Gastroesophageal sphincter (tissue), 4 donors: Measurements from ENCODE around the gene SYCP2L. TPM values are rescaled to one million over a fixed set of nuclear protein-coding genes. Genes with fewer than 3 reads are reported as not detected.

ENCODE experiments used
- ATAC-seq: fragments of 150-250 bp; one replicate; pipeline ENCODE4 v1.9.1; 2016; ENCODE audit warnings: mild to moderate bottlenecking, moderate library complexity
- H3K27ac ChIP-seq, 4 donors: fragments of 200-600 bp; sonication (generic) in 3 of 4; 1 replicate in 3 of 4; 2 replicates in 1 of 4; pipeline ENCODE4 v1.5.1; 2016 to 2019
- H3K27me3 ChIP-seq: fragments of 200-600 bp; sonication (generic); one replicate; pipeline ENCODE4 v1.5.1; 2019
- H3K36me3 ChIP-seq, 2 donors: fragments of 200-600 bp; sonication (generic); one replicate each; pipeline ENCODE4 v1.5.1; 2019; ENCODE audit warnings: control low read depth in 1 of 2
- H3K4me1 ChIP-seq, 3 donors: fragments of 200-600 bp; sonication (generic); 1 replicate in 2 of 3; 2 replicates in 1 of 3; pipeline ENCODE4 v1.5.1; 2016 to 2019; ENCODE audit warnings: control low read depth in 2 of 3
- H3K4me3 ChIP-seq, 2 donors: fragments of 200-600 bp; sonication (generic); one replicate each; pipeline ENCODE4 v1.5.1; 2019; ENCODE audit warnings: mild to moderate bottlenecking in 1 of 2, moderate library complexity in 1 of 2
- H3K9me3 ChIP-seq, 3 donors: fragments of 200-600 bp; sonication (generic); one replicate each; pipeline ENCODE4 v1.5.1; 2017 to 2019; ENCODE audit warnings: control low read depth in 2 of 3
- EP300 ChIP-seq: sonication (generic); formaldehyde crosslinking; IDR thresholded peaks from one replicate; pipeline ENCODE4 v1.6.1; 2017; ENCODE audit warnings: antibody characterized with exemption, mild to moderate bottlenecking
- POLR2A ChIP-seq, 2 donors: fragments of 450-650 bp; IDR thresholded peaks; one replicate each; pipeline ENCODE4 v1.6.1; 2017; ENCODE audit warnings: antibody characterized with exemption in 2 of 2, mild to moderate bottlenecking in 2 of 2, moderate library complexity in 1 of 2
- POLR2AphosphoS5 ChIP-seq: sonication (generic); formaldehyde crosslinking; IDR thresholded peaks from one replicate; pipeline ENCODE4 v1.6.1; 2017; ENCODE audit warnings: antibody characterized with exemption
- WGBS, 2 donors: methylation state at CpG; one replicate each; pipeline ENCODE4 v1.1.5; 2018; ENCODE audit warnings: low coverage in 1 of 2; 5-methylcytosine and 5-hydroxymethylcytosine counted together
- total RNA-seq, 4 donors: library from RNA; depleted of rRNA; stranded (reverse); fragments of >200 nt; gene quantifications; one replicate each; pipeline ENCODE4 v1.1.0, GENCODE V29; 2016
- TF ChIP-seq, protein P1 (sequence below), 4 experiments: fragments of 200-600 bp in 2 of 4; fragments of 450-650 bp in 2 of 4; sonication (generic) in 1 of 4; IDR thresholded peaks; one replicate each; pipeline ENCODE4 v1.5.1; 2017 to 2019; ENCODE audit warnings: antibody characterized with exemption in 4 of 4, mild to moderate bottlenecking in 2 of 4, moderate library complexity in 2 of 4

Gene SYCP2L
- total RNA-seq, result 1 to 10 TPM in 2 of 4 donors, under 1 TPM in 2; 0.40 to 5.7 (median 1.6) TPM

- no peak within 1 kb of the TSS for H3K27ac ChIP-seq
- 0 to 29% methylated on average over 3 to 25 of the region's 58 CpGs for WGBS, 2 donors
- H3K36me3 ChIP-seq, result no peaks in the 10 kb centered on the region
- peaks cover 0 to 30% (median 4%) of the 10 kb centered on the region in 3 donors for H3K4me1 ChIP-seq
- TF ChIP-seq POLR2A (IDR thresholded peaks at IDR 0.05) (no peak), POLR2AphosphoS5 (no peak)
- TF ChIP-seq, protein P1, sequence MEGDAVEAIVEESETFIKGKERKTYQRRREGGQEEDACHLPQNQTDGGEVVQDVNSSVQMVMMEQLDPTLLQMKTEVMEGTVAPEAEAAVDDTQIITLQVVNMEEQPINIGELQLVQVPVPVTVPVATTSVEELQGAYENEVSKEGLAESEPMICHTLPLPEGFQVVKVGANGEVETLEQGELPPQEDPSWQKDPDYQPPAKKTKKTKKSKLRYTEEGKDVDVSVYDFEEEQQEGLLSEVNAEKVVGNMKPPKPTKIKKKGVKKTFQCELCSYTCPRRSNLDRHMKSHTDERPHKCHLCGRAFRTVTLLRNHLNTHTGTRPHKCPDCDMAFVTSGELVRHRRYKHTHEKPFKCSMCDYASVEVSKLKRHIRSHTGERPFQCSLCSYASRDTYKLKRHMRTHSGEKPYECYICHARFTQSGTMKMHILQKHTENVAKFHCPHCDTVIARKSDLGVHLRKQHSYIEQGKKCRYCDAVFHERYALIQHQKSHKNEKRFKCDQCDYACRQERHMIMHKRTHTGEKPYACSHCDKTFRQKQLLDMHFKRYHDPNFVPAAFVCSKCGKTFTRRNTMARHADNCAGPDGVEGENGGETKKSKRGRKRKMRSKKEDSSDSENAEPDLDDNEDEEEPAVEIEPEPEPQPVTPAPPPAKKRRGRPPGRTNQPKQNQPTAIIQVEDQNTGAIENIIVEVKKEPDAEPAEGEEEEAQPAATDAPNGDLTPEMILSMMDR (IDR thresholded peaks at IDR 0.05), result peak in 1 of 4 experiments; percentile 26
- H3K9me3 ChIP-seq, result peaks cover 0 to 13% (median 0%) of the 10 kb centered on the region in 3 donors
- peaks cover 69% of the 10 kb centered on the region for H3K27me3 ChIP-seq
- peak within 1 kb of the TSS in 1 of 2 donors; percentile 45 for H3K4me3 ChIP-seq
- ATAC-seq, result peak; percentile 39
Observed at GRCh38 chr6:10886691-10887502, at the start of gene SYCP2L. SYCP2L (plus strand) TSS chr6:10887052; CDS start chr6:10887127, 75 bp downstream.

GRCh38 chr6:10837622-10837994, 49.2 kb upstream of the SYCP2L start:
- Histone ChIP-seq H3K9me3 (peaks cover 0 to under 1% (median 0%) of the 10 kb centered on the region in 3 donors), H3K36me3 (no peaks in the 10 kb centered on the region), H3K4me3 (peak overlapping the region; percentile 36 to 67), H3K27me3 (peaks cover 44% of the 10 kb centered on the region), H3K4me1 (peaks cover 0 to 24% (median 9%) of the 10 kb centered on the region in 3 donors), H3K27ac (peak overlapping the region in 1 of 4 donors; percentile 67)
- no peak for ATAC-seq
- WGBS, 2 donors, result 4% methylated on average over 6 of the region's 22 CpGs; no CpG with 5 or more reads in 1 of the 2 donors
- TF ChIP-seq POLR2A (IDR thresholded peaks at IDR 0.05) (no peak), EP300 (no peak), POLR2AphosphoS5 (no peak)
- TF ChIP-seq, protein P1 (IDR thresholded peaks at IDR 0.05), result no peak

DNA sequence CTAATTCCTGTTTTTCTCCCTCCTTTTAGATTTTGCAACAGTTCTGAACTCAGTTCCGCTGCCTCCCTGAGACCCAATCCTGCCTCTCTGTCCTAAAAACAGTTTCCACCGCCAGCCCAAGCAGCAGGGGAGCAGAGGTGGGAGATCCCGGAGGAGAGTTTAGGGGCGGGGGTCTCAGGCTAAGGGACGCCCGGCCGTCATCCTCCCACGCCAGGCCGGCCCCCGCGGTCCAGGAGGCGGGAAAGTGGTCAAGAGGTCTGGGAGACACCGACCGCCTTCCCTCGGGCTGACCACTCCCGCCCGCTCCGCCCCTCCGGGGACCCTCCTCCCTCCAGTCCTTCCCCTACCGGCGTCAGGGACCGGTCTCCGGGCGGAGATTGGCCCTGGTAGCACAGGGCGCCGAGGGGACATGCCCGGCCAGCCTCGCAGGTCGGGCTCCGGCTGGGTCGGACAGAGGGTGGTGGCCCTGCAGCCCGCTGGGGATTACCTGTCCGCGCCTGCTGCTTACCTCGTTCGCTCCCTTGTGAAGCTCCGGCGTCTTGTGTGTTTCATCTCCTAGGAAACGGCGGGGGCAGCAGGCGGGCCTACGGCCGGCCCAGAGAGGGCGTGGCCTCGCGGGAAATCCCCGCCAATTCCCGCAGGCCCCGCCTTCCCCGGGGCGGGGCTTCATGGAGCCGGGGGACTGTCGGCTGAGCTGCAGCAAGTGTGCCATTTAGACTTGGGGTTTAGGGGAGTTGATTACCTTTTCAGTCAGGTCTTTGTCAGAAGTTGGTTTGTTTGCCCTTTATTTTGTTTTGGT, 48.7 kb upstream of the SYCP2L start, which contains the start of gene MAK:
TSS of gene MAK (minus strand) at position 545 of the 799 bp plus-strand sequence. CDS start 7,891 bp downstream, outside the sequence.
- H3K4me1 ChIP-seq, result peaks cover 0 to 24% (median 9%) of the 10 kb centered on the region in 3 donors
- WGBS, 2 donors, result 0% methylated on average over 2 of the region's 53 CpGs; no CpG with 5 or more reads in 1 of the 2 donors
- TF ChIP-seq EP300, result no peak
- peak; percentile 41 for TF ChIP-seq POLR2AphosphoS5
- TF ChIP-seq POLR2A (IDR thresholded peaks at IDR 0.05), result peak in 1 of 2 donors; percentile 15
- ATAC-seq, result peak; percentile 91
- H3K9me3 ChIP-seq, result peaks cover 0 to 6% (median 0%) of the 10 kb centered on the region in 3 donors
- H3K4me3 ChIP-seq, result peak within 1 kb of the TSS; percentile 36 to 67
- peaks cover 44% of the 10 kb centered on the region for H3K27me3 ChIP-seq
- peak within 1 kb of the TSS in 1 of 4 donors; percentile 67 for H3K27ac ChIP-seq
- no peaks in the 10 kb centered on the region for H3K36me3 ChIP-seq

- Histone ChIP-seq H3K4me3 (peak overlapping the region; percentile 36 to 67), H3K9me3 (peaks cover 0 to 11% (median 0%) of the 10 kb centered on the region in 3 donors), H3K36me3 (no peaks in the 10 kb centered on the region), H3K4me1 (peaks cover 0 to 24% (median 9%) of the 10 kb centered on the region in 3 donors), H3K27ac (no peak overlapping the region), H3K27me3 (peaks cover 44% of the 10 kb centered on the region)
- WGBS, 2 donors, result 57 to 63% methylated on average over 8 of the region's 8 CpGs
- ATAC-seq, result peak; percentile 30
- TF ChIP-seq POLR2AphosphoS5, result no peak
- TF ChIP-seq, protein P1 (IDR thresholded peaks at IDR 0.05), result no peak
- no peak for TF ChIP-seq POLR2A (IDR thresholded peaks at IDR 0.05)
- TF ChIP-seq EP300, result no peak
Observed at GRCh38 chr6:10838794-10839333, 48.0 kb upstream of the SYCP2L start.

DNA sequence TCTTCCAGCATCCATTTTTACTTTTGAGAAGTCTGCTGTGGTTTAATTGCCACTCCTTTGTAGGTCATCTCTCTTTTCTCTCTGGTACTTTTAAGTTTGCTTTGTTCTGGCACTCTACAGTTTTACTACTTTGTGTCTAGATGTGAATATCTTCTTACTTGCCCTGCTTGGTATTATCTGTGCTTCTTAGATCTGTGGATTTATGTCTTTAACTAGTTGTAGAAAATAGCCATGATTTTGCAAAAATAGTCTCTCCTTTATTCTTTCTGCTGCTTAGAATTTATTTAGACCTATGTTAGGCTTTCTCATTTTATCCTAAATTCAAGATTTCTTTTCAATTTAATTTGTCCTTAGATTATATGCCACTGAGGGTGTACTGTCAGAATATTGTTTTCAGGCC, 43.3 kb upstream of the SYCP2L start:
- no peak for ATAC-seq
- no peak overlapping the region for H3K4me3 ChIP-seq
- H3K27me3 ChIP-seq, result no peaks in the 10 kb centered on the region
- peaks cover 0 to 5% (median 0%) of the 10 kb centered on the region in 3 donors for H3K4me1 ChIP-seq
- no peak overlapping the region for H3K27ac ChIP-seq
- TF ChIP-seq POLR2A (IDR thresholded peaks at IDR 0.05) (no peak), POLR2AphosphoS5 (no peak)
- H3K9me3 ChIP-seq, result peaks cover 0 to 13% (median 0%) of the 10 kb centered on the region in 3 donors
- no peaks in the 10 kb centered on the region for H3K36me3 ChIP-seq
